HepG2 (cell line): ENCODE measurements around the gene TASP1. TPM values are rescaled to one million over a fixed set of nuclear protein-coding genes. Genes with fewer than 3 reads are reported as not detected.

Source experiments
- CAMTA2 ChIP-seq: sonication (generic); formaldehyde crosslinking; IDR thresholded peaks from 2 replicates; pipeline ENCODE4 v1.4.0; 2020; ENCODE audit warnings: mild to moderate bottlenecking, missing genetic modification reagents, borderline replicate concordance
- DBP ChIP-seq: sonication (generic); formaldehyde crosslinking; IDR thresholded peaks from 2 replicates; pipeline ENCODE4 v1.4.0; 2020; ENCODE audit warnings: missing genetic modification reagents; ENCODE audit errors: not compliant biosample characterization
- EHMT2 ChIP-seq: fragments of 200-600 bp; sonication (generic); IDR thresholded peaks from 2 replicates; pipeline ENCODE4 v1.7.0; 2017; ENCODE audit warnings: antibody characterized with exemption, low read depth, low read length, borderline replicate concordance
- FIP1L1 ChIP-seq: fragments of 200-400 bp; formaldehyde crosslinking; IDR thresholded peaks from 2 replicates; pipeline ENCODE4 v1.6.1; 2018; ENCODE audit warnings: low read depth, mild to moderate bottlenecking, low read length, moderate library complexity, borderline replicate concordance; ENCODE audit not compliant: insufficient read depth
- FOXA1 ChIP-seq, 2 experiments: fragments of 450-650 bp in 1 of 2; sonication (generic) in 1 of 2; formaldehyde crosslinking in 1 of 2; IDR thresholded peaks; 2 replicates each; pipeline versions ENCODE4 v1.4.0 to v1.6.1; 2016 to 2020; ENCODE audit warnings: missing genetic modification reagents in 1 of 2
- LBX2 ChIP-seq: sonication (generic); formaldehyde crosslinking; IDR thresholded peaks from 2 replicates; pipeline ENCODE4 v1.5.0; 2020; ENCODE audit warnings: missing genetic modification reagents, mild to moderate bottlenecking, borderline replicate concordance
- PRDM15 ChIP-seq: sonication (generic); formaldehyde crosslinking; IDR thresholded peaks from 2 replicates; pipeline ENCODE4 v1.4.0; 2020; ENCODE audit warnings: missing genetic modification reagents
- SALL1 ChIP-seq: sonication (generic); formaldehyde crosslinking; IDR thresholded peaks from 2 replicates; pipeline ENCODE4 v1.8.0; 2022; ENCODE audit warnings: mild to moderate bottlenecking, missing genetic modification reagents
- TFDP1 ChIP-seq: IDR thresholded peaks from 2 replicates; pipeline ENCODE4 v1.6.1; 2016; ENCODE audit warnings: missing compliant biosample characterization, missing genetic modification reagents, borderline replicate concordance
- ZNF260 ChIP-seq: sonication (generic); formaldehyde crosslinking; IDR thresholded peaks from 2 replicates; pipeline ENCODE4 v1.4.0; 2020; ENCODE audit warnings: missing genetic modification reagents, low read depth, mild to moderate bottlenecking, borderline replicate concordance
- ZNF382 ChIP-seq: sonication (generic); formaldehyde crosslinking; IDR thresholded peaks from 2 replicates; pipeline ENCODE4 v1.5.0; 2020; ENCODE audit warnings: missing genetic modification reagents, mild to moderate bottlenecking, borderline replicate concordance
- ZNF414 ChIP-seq: sonication (generic); formaldehyde crosslinking; IDR thresholded peaks from 2 replicates; pipeline ENCODE4 v1.5.0; 2020; ENCODE audit warnings: missing genetic modification reagents
- ZNF484 ChIP-seq: sonication (generic); formaldehyde crosslinking; IDR thresholded peaks from 2 replicates; pipeline ENCODE4 v1.5.1; 2020; ENCODE audit warnings: mild to moderate bottlenecking, low read depth, missing genetic modification reagents, borderline replicate concordance
- ZNF781 ChIP-seq: sonication (generic); formaldehyde crosslinking; IDR thresholded peaks from 2 replicates; pipeline ENCODE4 v1.5.1; 2020; ENCODE audit warnings: borderline replicate concordance, mild to moderate bottlenecking, missing genetic modification reagents; ENCODE audit errors: not compliant biosample characterization
- polyA plus RNA-seq, 8 experiments: library from polyadenylated mRNA; depleted of rRNA in 3 of 8; stranded (reverse) in 7 of 8; unstranded in 1 of 8; fragments of >200 nt; fragmentation: Illumina TruSeq in 4 of 8; extraction: Trizol in 4 of 8; gene quantifications; 2 replicates each; pipeline versions ENCODE4 v1.2.1 to v1.2.3, GENCODE V29; 2011 to 2016; ENCODE audit warnings: low read depth in 4 of 8, missing spikeins in 1 of 8, mixed read lengths in 1 of 8; ENCODE audit not compliant: insufficient read depth in 1 of 8
- total RNA-seq, 5 experiments: library from RNA; depleted of rRNA; stranded (reverse); fragments of >200 nt; fragmentation: Illumina TruSeq; extraction: Trizol; gene quantifications; 2 replicates each; pipeline ENCODE4 v1.2.3, GENCODE V29; 2016; ENCODE audit warnings: low read depth in 1 of 5

Gene TASP1
- total and polyA plus RNA-seq, 2 of the 13 experiments (the other 11 are each of a cell fraction or from before 2014, with no cell fraction given), result 10.0 to 25.2 TPM

GRCh38 chr20:13436530-13436929 is 202.2 kb downstream of the TASP1 start (continued):
- TF ChIP-seq PRDM15, result no peak
- no peak for TF ChIP-seq DBP (CRISPR knock-in tag)
- TF ChIP-seq FIP1L1, result no peak
- no peak for TF ChIP-seq SALL1 (CRISPR knock-in tag)
- TF ChIP-seq ZNF382 (CRISPR knock-in tag), result no peak
- TF ChIP-seq ZNF781, result no peak
- no peak for TF ChIP-seq CAMTA2 (CRISPR knock-in tag)
- TF ChIP-seq EHMT2, result no peak
- TF ChIP-seq LBX2 (CRISPR knock-in tag), result no peak
- no peak for TF ChIP-seq ZNF260
- TF ChIP-seq ZNF484 (CRISPR knock-in tag), result no peak
- no peak for TF ChIP-seq TFDP1 (CRISPR knock-in tag)
- no peak for TF ChIP-seq FOXA1 (IDR thresholded peaks at IDR 0.05)
- TF ChIP-seq FOXA1 (CRISPR knock-in tag; IDR thresholded peaks at IDR 0.05), result no peak
- TF ChIP-seq ZNF414 (CRISPR knock-in tag), result no peak
- TF ChIP-seq, all 625 proteins: peak for 0
